Esophagus muscularis mucosa (tissue), 4 donors: ENCODE data around the gene DLL4. TPM values are rescaled to one million over a fixed set of nuclear protein-coding genes. Genes with fewer than 3 reads are reported as not detected.

Experiments
- DNase-seq: peaks from one replicate; pipeline ENCODE4 v3.0.0-alpha.2; 2017; ENCODE audit errors: extremely low spot score
- H3K27ac ChIP-seq, 4 donors: fragments of 200-600 bp; sonication (generic); replicated peaks in 1 of 4; 1 replicate in 3 of 4; 2 replicates in 1 of 4; pipeline ENCODE4 v1.5.1; 2016 to 2019; ENCODE audit warnings: mild to moderate bottlenecking in 1 of 4
- H3K27me3 ChIP-seq, 4 donors: fragments of 200-600 bp; sonication (generic); one replicate each; pipeline versions ENCODE4 v1.5.1 to v1.6.0; 2016 to 2019
- H3K36me3 ChIP-seq, 4 donors: fragments of 200-600 bp; sonication (generic); one replicate each; pipeline ENCODE4 v1.5.1; 2016 to 2019
- H3K4me1 ChIP-seq, 4 donors: fragments of 200-600 bp; sonication (generic); one replicate each; pipeline ENCODE4 v1.5.1; 2016 to 2019
- H3K4me3 ChIP-seq, 4 donors: fragments of 200-600 bp; sonication (generic); 1 replicate in 2 of 4; 2 replicates in 2 of 4; pipeline ENCODE4 v1.5.1; 2016 to 2019; ENCODE audit warnings: mild to moderate bottlenecking in 4 of 4, moderate library complexity in 1 of 4
- H3K9me3 ChIP-seq, 4 donors: fragments of 200-600 bp; sonication (generic); 1 replicate in 3 of 4; 2 replicates in 1 of 4; pipeline ENCODE4 v1.5.1; 2016 to 2019
- CTCF ChIP-seq, 3 experiments: fragments of 200-600 bp in 2 of 3; fragments of 450-650 bp in 1 of 3; sonication (generic) in 2 of 3; IDR thresholded peaks; one replicate each; pipeline ENCODE4 v1.5.1; 2017 to 2019; ENCODE audit warnings: antibody characterized with exemption in 3 of 3, mild to moderate bottlenecking in 2 of 3, moderate library complexity in 1 of 3
- EP300 ChIP-seq: sonication (generic); formaldehyde crosslinking; IDR thresholded peaks from one replicate; pipeline ENCODE4 v1.6.1; 2017; ENCODE audit warnings: antibody characterized with exemption
- POLR2A ChIP-seq: fragments of 450-650 bp; IDR thresholded peaks from one replicate; pipeline ENCODE4 v1.6.1; 2017; ENCODE audit warnings: antibody characterized with exemption, moderate library complexity, mild to moderate bottlenecking, low read depth
- POLR2AphosphoS5 ChIP-seq, 2 donors: sonication (generic); formaldehyde crosslinking; IDR thresholded peaks; one replicate each; pipeline ENCODE4 v1.6.1; 2017; ENCODE audit warnings: antibody characterized with exemption in 2 of 2
- WGBS: methylation state at CpG from one replicate; pipeline ENCODE4 v1.1.5; 2018; 5-methylcytosine and 5-hydroxymethylcytosine counted together
- intact Hi-C: fragments of 100-400 bp; cut with DNase I; formaldehyde crosslinking; loops from one replicate; pipeline ENCODE4 v1.15.1; 2023
- total RNA-seq, 4 donors: library from RNA; depleted of rRNA; stranded (reverse); fragments of >200 nt; gene quantifications; one replicate each; pipeline versions ENCODE4 v1.1.0 to v1.2.1, GENCODE V29; 2016

The DLL4 gene
- total RNA-seq, 4 donors from 2014 or later = 1.7 to 12.6 (median 7.5) TPM

- Histone ChIP-seq H3K27me3 (no peaks in the 10 kb centered on the region), H3K4me3 (peak overlapping the region; percentile 57 to 84 (median 77)), H3K9me3 (no peaks in the 10 kb centered on the region), H3K36me3 (peaks cover 0 to 24% (median 21%) of the 10 kb centered on the region in 4 donors), H3K4me1 (peaks cover 20 to 32% (median 23%) of the 10 kb centered on the region in 4 donors), H3K27ac (peak overlapping the region; percentile 88 to 97 (median 92))
- TF ChIP-seq EP300 = no peak
- no peak for TF ChIP-seq POLR2A
- TF ChIP-seq POLR2AphosphoS5 (IDR thresholded peaks at IDR 0.05) = no peak
- TF ChIP-seq CTCF (IDR thresholded peaks at IDR 0.05) = no peak
- intact Hi-C loops = loop anchor here (2.0 to 5.0 kb wide), 2 partner anchors 36 to 301 kb away; partner anchors contain the start of gene KNL1
- WGBS = 84% methylated on average over 19 of the region's 22 CpGs
- DNase-seq = no peak
These were observed 36.0 kb upstream of the DLL4 start for GRCh38 chr15:40893019-40893670.

- H3K4me3 ChIP-seq = peak within 1 kb of the TSS; percentile 57 to 84 (median 77)
- H3K36me3 ChIP-seq = peaks cover 0 to 33% (median 29%) of the 10 kb centered on the region in 4 donors
- H3K9me3 ChIP-seq = no peaks in the 10 kb centered on the region
- intact Hi-C loops = loop anchor here (2.0 to 5.0 kb wide), 3 partner anchors 37 to 302 kb away; partner anchors contain the start of genes KNL1 and RAD51
- H3K4me1 ChIP-seq = peaks cover 20 to 32% (median 23%) of the 10 kb centered on the region in 4 donors
- TF ChIP-seq POLR2A (peak; percentile 54), CTCF (IDR thresholded peaks at IDR 0.05) (peak in 2 of 3 experiments; percentile 99), POLR2AphosphoS5 (IDR thresholded peaks at IDR 0.05) (peak; percentile 95 to 99), EP300 (no peak)
- 2% methylated on average over 12 of the region's 55 CpGs for WGBS
- H3K27ac ChIP-seq = peak within 1 kb of the TSS; percentile 88 to 97 (median 92)
- H3K27me3 ChIP-seq = no peaks in the 10 kb centered on the region
- DNase-seq = peak; percentile 99
These were observed 35.1 kb upstream of the DLL4 start, which contains the start of gene VPS18 for GRCh38 chr15:40893733-40894680. TSS of gene VPS18 (plus strand) at chr15:40894450. CDS start at chr15:40894769, 319 bp downstream.

GRCh38 chr15:40894681-40895448 is 34.3 kb upstream of the DLL4 start:
- intact Hi-C loops = loop anchor here (2.0 to 5.0 kb wide), 4 partner anchors 143 to 303 kb away; partner anchors contain the start of genes INO80, KNL1 and RAD51
- WGBS = 5% methylated on average over 8 of the region's 33 CpGs
- Histone ChIP-seq H3K27ac (peak overlapping the region; percentile 88 to 97 (median 92)), H3K4me3 (peak overlapping the region; percentile 57 to 84 (median 77)), H3K4me1 (peaks cover 20 to 32% (median 25%) of the 10 kb centered on the region in 4 donors), H3K9me3 (no peaks in the 10 kb centered on the region), H3K36me3 (peaks cover 9 to 41% (median 38%) of the 10 kb centered on the region in 4 donors), H3K27me3 (no peaks in the 10 kb centered on the region)
- DNase-seq = no peak
- TF ChIP-seq CTCF (IDR thresholded peaks at IDR 0.05) = peak in 2 of 3 experiments; percentile 50 to 52
- TF ChIP-seq EP300 = no peak
- TF ChIP-seq POLR2A = no peak
- TF ChIP-seq POLR2AphosphoS5 (IDR thresholded peaks at IDR 0.05) = no peak

- no peak for TF ChIP-seq CTCF (IDR thresholded peaks at IDR 0.05)
- no peak for TF ChIP-seq POLR2AphosphoS5 (IDR thresholded peaks at IDR 0.05)
- no peak for TF ChIP-seq POLR2A
- no peak for TF ChIP-seq EP300
- no peaks in the 10 kb centered on the region for H3K27me3 ChIP-seq
- peaks cover 35 to 83% (median 80%) of the 10 kb centered on the region in 4 donors for H3K36me3 ChIP-seq
- peaks cover 24 to 59% (median 43%) of the 10 kb centered on the region in 4 donors for H3K4me1 ChIP-seq
- no peak overlapping the region for H3K4me3 ChIP-seq
- intact Hi-C loops = loop anchor here (5.0 kb wide), 2 partner anchors 147 to 218 kb away; partner anchors contain the start of gene INO80
- 94% methylated on average over 18 of the region's 33 CpGs for WGBS
- DNase-seq = no peak
- no peaks in the 10 kb centered on the region for H3K9me3 ChIP-seq
- H3K27ac ChIP-seq = no peak overlapping the region
These were observed 29.5 kb upstream of the DLL4 start for GRCh38 chr15:40899536-40900207.
